HFFc6 (cell line): ENCODE measurements around the gene SLC23A2. TPM values are rescaled to one million over a fixed set of nuclear protein-coding genes. Genes with fewer than 3 reads are reported as not detected.

Experiments
- DNase-seq: peaks from one replicate; pipeline ENCODE4 v3.0.0-alpha.2; 2018
- H3K27ac Mint-ChIP-seq: 2 replicates; pipeline ENCODE4 v1.8.0; 2020; ENCODE audit warnings: mild to moderate bottlenecking, mixed read lengths
- H3K27me3 Mint-ChIP-seq: 2 replicates; pipeline ENCODE4 v1.8.0; 2021; ENCODE audit warnings: mild to moderate bottlenecking, moderate library complexity, mixed read lengths; ENCODE audit not compliant: insufficient read depth
- H3K36me3 Mint-ChIP-seq: 2 replicates; pipeline ENCODE4 v1.8.0; 2021; ENCODE audit warnings: low read depth, mixed read lengths
- H3K4me1 Mint-ChIP-seq: 2 replicates; pipeline ENCODE4 v1.8.0; 2020; ENCODE audit warnings: low read depth, mixed read lengths
- H3K4me3 Mint-ChIP-seq: 2 replicates; pipeline ENCODE4 v1.8.0; 2020; ENCODE audit warnings: mild to moderate bottlenecking, moderate library complexity, mixed read lengths
- H3K9me3 Mint-ChIP-seq: 2 replicates; pipeline ENCODE4 v1.8.0; 2020; ENCODE audit warnings: mild to moderate bottlenecking, mixed read lengths
- CTCF ChIP-seq: fragments of 200-600 bp; sonication (generic); IDR thresholded peaks from 2 replicates; pipeline ENCODE4 v1.5.0; 2021; ENCODE audit warnings: antibody characterized with exemption, mild to moderate bottlenecking
- total RNA-seq, 6 experiments: library from RNA; stranded (reverse); fragmentation: NEBNext Ultra II Directional; extraction: Animal tissue kit (Norgen Biotek cat#: 25700); gene quantifications; 2 replicates in 1 of 6; 3 replicates in 5 of 6; pipeline ENCODE4 v1.2.3, GENCODE V29; 2021

The SLC23A2 gene
- total RNA-seq, 6 experiments from 2014 or later = 12.5 to 17.2 (median 15.7) TPM

- no peak for DNase-seq
- Mint-ChIP-seq H3K27ac (no peak overlapping the region), H3K27me3 (peaks cover 24% of the 10 kb centered on the region), H3K4me3 (no peak overlapping the region), H3K4me1 (peaks cover 10% of the 10 kb centered on the region), H3K9me3 (no peaks in the 10 kb centered on the region), H3K36me3 (no peaks in the 10 kb centered on the region)
- TF ChIP-seq CTCF = no peak
Observed at GRCh38 chr20:4815628-4816027, 185.7 kb downstream of the SLC23A2 start.

GRCh38 chr20:4814696-4815252 lies 186.5 kb downstream of the SLC23A2 start:
- Mint-ChIP-seq H3K9me3 (no peaks in the 10 kb centered on the region), H3K4me3 (no peak overlapping the region), H3K4me1 (peaks cover 8% of the 10 kb centered on the region), H3K27me3 (peaks cover 29% of the 10 kb centered on the region), H3K27ac (no peak overlapping the region), H3K36me3 (no peaks in the 10 kb centered on the region)
- no peak for TF ChIP-seq CTCF
- DNase-seq = no peak

GRCh38 chr20:4813863-4814695 lies 187.2 kb downstream of the SLC23A2 start:
- H3K4me3 Mint-ChIP-seq = no peak overlapping the region
- H3K36me3 Mint-ChIP-seq = no peaks in the 10 kb centered on the region
- no peaks in the 10 kb centered on the region for H3K9me3 Mint-ChIP-seq

GRCh38 chr20:4813076-4813862 lies 188.0 kb downstream of the SLC23A2 start:
- H3K27ac Mint-ChIP-seq = no peak overlapping the region
- no peak overlapping the region for H3K4me3 Mint-ChIP-seq
- TF ChIP-seq CTCF = no peak

More at GRCh38 chr20:4813863-4814695, 187.2 kb downstream of the SLC23A2 start:
- H3K4me1 Mint-ChIP-seq = peaks cover 12% of the 10 kb centered on the region
- peaks cover 33% of the 10 kb centered on the region for H3K27me3 Mint-ChIP-seq
- TF ChIP-seq CTCF = no peak
- H3K27ac Mint-ChIP-seq = no peak overlapping the region
- DNase-seq = no peak

GRCh38 chr20:4812641-4813075 lies 188.7 kb downstream of the SLC23A2 start:
- H3K27ac Mint-ChIP-seq = no peak overlapping the region
- H3K36me3 Mint-ChIP-seq = no peaks in the 10 kb centered on the region
- H3K4me3 Mint-ChIP-seq = no peak overlapping the region
- H3K4me1 Mint-ChIP-seq = peaks cover 17% of the 10 kb centered on the region
- DNase-seq = no peak
- no peak for TF ChIP-seq CTCF
- no peaks in the 10 kb centered on the region for H3K9me3 Mint-ChIP-seq
- H3K27me3 Mint-ChIP-seq = peaks cover 41% of the 10 kb centered on the region

More at GRCh38 chr20:4813076-4813862, 188.0 kb downstream of the SLC23A2 start:
- Mint-ChIP-seq H3K27me3 (peaks cover 36% of the 10 kb centered on the region), H3K9me3 (no peaks in the 10 kb centered on the region), H3K4me1 (peaks cover 17% of the 10 kb centered on the region), H3K36me3 (no peaks in the 10 kb centered on the region)
- no peak for DNase-seq
